Lower leg skin (tissue), 4 donors: ENCODE results near the gene KRT86. TPM values are rescaled to one million over a fixed set of nuclear protein-coding genes. Genes with fewer than 3 reads are reported as not detected.

Source experiments
- DNase-seq, 2 donors: peaks; one replicate each; pipeline ENCODE4 v3.0.0-alpha.2; 2019; ENCODE audit warnings: low spot score in 2 of 2
- H3K4me3 ChIP-seq: fragments of 200-600 bp; sonication (generic); 2 replicates; pipeline ENCODE4 v1.5.1; 2017; ENCODE audit warnings: mild to moderate bottlenecking, low read depth; ENCODE audit not compliant: poor library complexity, severe bottlenecking
- CTCF ChIP-seq, 3 donors: fragments of 450-650 bp; IDR thresholded peaks; one replicate each; pipeline ENCODE4 v1.5.1; 2016; ENCODE audit warnings: antibody characterized with exemption in 3 of 3, mild to moderate bottlenecking in 3 of 3, moderate library complexity in 2 of 3
- POLR2A ChIP-seq, 2 donors: fragments of 450-650 bp; IDR thresholded peaks; one replicate each; pipeline ENCODE4 v1.6.1; 2016 to 2017; ENCODE audit warnings: antibody characterized with exemption in 2 of 2, mild to moderate bottlenecking in 1 of 2, moderate library complexity in 1 of 2
- WGBS, 2 donors: methylation state at CpG; one replicate each; pipeline ENCODE4 v1.1.5; 2018; 5-methylcytosine and 5-hydroxymethylcytosine counted together
- intact Hi-C: fragments of 100-400 bp; cut with DNase I; formaldehyde crosslinking; loops from one replicate; pipeline ENCODE4 v1.15.0; 2023; ENCODE audit warnings: low total_unique reads
- total RNA-seq, 4 donors: library from RNA; depleted of rRNA; stranded (reverse); fragments of >200 nt; gene quantifications; one replicate each; pipeline ENCODE4 v1.1.0, GENCODE V29; 2016

Gene KRT86
- total RNA-seq, 4 donors from 2014 or later = 0.86 to 298 (median 10.0) TPM; not detected in 1

GRCh38 chr12:52323001-52323400 lies 48.6 kb downstream of the KRT86 start:
- TF ChIP-seq POLR2A (IDR thresholded peaks at IDR 0.05) = no peak
- TF ChIP-seq CTCF (IDR thresholded peaks at IDR 0.05) = no peak
- intact Hi-C loops = no loop called here
- no peak overlapping the region for H3K4me3 ChIP-seq
- peak in 1 of 2 donors; percentile 59 for DNase-seq
- 81 to 84% methylated on average over 1 of the region's 1 CpG for WGBS, 2 donors

GRCh38 chr12:52323416-52324152 lies 49.1 kb downstream of the KRT86 start:
- 85 to 86% methylated on average over 10 of the region's 10 CpGs for WGBS, 2 donors
- intact Hi-C loops = no loop called here
- TF ChIP-seq CTCF (IDR thresholded peaks at IDR 0.05) (no peak), POLR2A (IDR thresholded peaks at IDR 0.05) (no peak)
- H3K4me3 ChIP-seq = no peak overlapping the region
- peak in 1 of 2 donors; percentile 82 for DNase-seq

- intact Hi-C loops = no loop called here
- no peak overlapping the region for H3K4me3 ChIP-seq
- 83 to 92% methylated on average over 3 of the region's 3 CpGs for WGBS, 2 donors
- TF ChIP-seq CTCF (IDR thresholded peaks at IDR 0.05) (no peak), POLR2A (IDR thresholded peaks at IDR 0.05) (no peak)
- peak in 1 of 2 donors; percentile 40 for DNase-seq
Measured at GRCh38 chr12:52324153-52324444, 49.7 kb downstream of the KRT86 start.

- TF ChIP-seq POLR2A (IDR thresholded peaks at IDR 0.05) = no peak
- TF ChIP-seq CTCF (IDR thresholded peaks at IDR 0.05) = peak in 1 of 3 donors; percentile 55
- DNase-seq = peak; percentile 82 to 94
- intact Hi-C loops = loop anchor here (5.0 kb wide), 1 partner anchor 170 kb away; no protein-coding TSS in a partner anchor
- 50 to 52% methylated on average over 11 of the region's 11 CpGs for WGBS, 2 donors
- H3K4me3 ChIP-seq = no peak overlapping the region
Measured at GRCh38 chr12:52327052-52327829, 52.8 kb downstream of the KRT86 start.

- WGBS, 2 donors = 53 to 59% methylated on average over 10 of the region's 10 CpGs
- no peak for DNase-seq
- TF ChIP-seq POLR2A (IDR thresholded peaks at IDR 0.05) = no peak
- TF ChIP-seq CTCF (IDR thresholded peaks at IDR 0.05) = no peak
- intact Hi-C loops = loop anchor here (5.0 kb wide), 1 partner anchor 171 kb away; no protein-coding TSS in a partner anchor
- no peak overlapping the region for H3K4me3 ChIP-seq
Measured at GRCh38 chr12:52327830-52328500, 53.5 kb downstream of the KRT86 start.
